ENCODE measurements around the gene MFGE8.

The MFGE8 gene

DNA sequence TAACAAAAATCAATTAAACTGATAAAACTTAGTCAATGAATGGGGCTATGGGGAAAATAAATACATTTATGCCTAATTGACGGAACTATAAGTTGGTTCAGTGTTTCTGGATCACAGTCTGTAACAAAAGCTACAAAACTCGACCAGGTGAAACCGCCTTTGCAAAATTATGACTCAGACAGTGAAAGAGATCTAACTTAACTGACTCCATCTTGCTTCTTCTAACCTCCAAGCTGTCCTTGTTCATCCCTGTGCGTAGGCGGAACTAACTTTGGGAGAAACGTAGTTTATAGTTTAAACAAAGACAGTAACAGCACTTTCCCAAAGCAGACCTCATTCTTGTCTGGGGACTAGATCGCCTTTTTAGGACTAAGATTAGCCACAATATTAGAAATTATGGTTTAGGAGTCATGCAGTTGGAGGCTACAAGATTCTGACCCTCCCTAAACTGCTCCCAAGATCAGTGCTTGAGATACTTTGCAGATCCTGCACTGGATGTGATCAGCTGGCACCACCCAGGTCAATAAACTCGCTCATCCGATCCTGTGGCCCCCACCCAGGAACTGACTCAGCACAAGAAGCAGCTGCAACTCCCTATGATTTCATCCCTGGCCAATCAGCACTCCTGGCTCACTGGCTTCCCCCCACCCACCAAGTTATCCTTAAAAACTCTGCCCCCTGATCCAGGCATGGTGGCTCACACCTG lies 7.2 kb upstream of the MFGE8 start:
- DNase-seq (ENCODE audit: low read depth) = no peak

DNA sequence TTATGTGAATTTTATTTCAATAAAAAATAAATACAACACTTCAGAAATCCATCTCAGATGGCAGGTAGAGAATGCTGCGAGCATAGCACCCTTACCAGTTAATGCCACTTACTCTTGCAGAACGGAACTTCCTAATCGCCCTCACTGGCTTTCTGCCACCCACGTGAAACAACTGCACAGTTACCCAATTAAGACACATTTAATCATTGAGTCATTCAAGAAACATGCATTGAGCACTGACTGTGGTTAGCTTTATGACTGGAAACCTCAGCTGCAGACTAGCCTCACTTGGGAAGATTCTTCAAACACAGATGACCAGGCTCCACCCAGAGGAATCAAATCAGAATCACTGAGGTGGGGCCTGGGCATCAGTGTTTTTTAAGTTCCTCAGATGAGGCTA lies 5.6 kb upstream of the MFGE8 start:
- DNase-seq (ENCODE audit: low read depth) = no peak

DNA sequence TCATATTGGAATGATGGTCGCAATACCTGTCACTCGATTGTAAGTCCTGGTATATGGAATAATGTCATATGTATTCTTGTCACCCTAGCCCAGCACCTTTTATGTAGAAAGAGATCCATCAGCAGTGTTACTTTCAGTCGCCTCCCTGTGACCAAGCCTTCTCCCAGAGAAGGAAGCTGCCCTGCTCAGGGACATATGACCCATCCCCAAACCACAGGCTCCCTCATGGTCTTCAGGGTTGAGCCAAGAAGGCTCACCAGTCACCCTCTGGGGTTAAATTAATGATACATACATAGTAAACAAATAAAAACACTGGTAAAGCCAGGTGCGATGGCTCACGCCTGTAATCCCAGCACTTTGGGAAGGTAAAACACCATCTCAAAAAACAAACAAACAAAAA lies 4.6 kb upstream of the MFGE8 start:
- DNase-seq (ENCODE audit: low read depth) = no peak

DNA sequence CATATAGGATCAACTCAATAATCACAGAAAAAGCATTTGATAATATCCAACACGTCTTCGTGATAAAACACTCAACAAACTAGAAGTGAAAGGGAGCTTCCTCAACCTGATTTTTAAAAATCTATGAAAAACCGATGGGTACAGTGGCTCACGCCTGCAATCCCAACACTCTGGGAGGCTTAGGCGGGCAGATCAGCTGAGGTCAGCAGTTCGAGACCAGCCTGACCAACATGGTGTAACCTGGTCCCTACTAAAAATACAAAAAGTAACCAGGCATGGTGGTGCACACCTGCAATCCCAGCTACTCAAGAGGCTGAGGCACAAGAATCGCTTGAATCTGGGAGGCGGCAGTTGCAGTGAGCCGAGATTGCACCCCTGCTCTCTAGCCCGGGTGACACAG lies 2.2 kb upstream of the MFGE8 start:
- DNase-seq (ENCODE audit: low read depth) = no peak

DNA sequence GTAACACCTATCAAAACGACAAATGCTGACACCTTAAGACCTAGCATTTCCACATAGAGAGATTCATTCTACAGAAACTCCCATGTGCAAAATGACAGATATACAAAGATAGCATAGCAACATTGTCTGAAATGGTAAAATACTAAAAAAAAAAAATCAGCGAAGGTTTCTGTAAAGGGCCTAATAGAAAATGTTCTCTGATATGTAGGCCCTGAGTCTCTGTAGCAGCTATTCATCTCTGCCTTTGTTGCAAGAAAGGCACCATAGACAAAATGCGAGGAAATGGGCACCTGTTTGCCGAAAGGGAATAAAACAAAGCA lies 631 bp upstream of the MFGE8 start:
- no peak for DNase-seq (ENCODE audit: low read depth)

DNA sequence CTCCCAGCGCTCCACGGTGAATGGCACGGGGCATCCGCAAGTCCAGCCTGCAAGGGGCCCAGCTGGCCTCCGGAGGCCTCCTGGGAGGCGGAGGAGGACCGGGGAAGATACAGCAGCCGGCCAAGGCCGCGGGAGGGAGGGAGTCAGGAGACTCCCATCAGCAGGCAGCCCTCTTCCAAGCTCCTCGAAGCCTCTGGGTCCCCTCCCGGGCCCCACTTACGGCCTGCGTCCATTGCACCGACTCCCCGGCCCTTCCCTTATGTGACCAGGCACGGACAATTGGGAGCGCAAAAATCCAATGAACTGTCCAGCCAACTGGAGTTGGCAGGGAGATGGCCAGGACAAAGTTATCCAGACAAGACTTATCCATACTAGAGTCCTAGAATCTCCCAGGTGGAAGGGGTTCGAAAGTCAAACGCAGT lies 668 bp downstream of the MFGE8 start:
- DNase-seq (ENCODE audit: low read depth) = no peak

DNA sequence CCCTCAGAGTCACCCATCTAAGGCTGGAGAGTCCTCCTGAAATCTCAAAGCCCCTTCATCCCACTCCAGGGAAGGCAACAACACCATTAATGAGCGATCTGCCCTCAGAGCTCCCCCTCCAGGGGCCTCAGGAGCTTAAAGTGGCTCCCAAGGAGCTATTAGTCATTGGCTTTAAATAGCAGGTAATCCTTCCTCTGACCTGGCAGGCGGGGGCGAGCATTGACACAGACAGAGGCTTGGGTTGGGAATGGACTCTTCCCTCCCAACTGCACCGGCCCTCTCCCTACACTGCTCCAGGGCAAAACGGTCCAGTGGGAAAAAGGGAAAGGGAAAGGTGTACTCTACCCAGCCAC lies 1.4 kb downstream of the MFGE8 start:
- no peak for DNase-seq (ENCODE audit: low read depth)

DNA sequence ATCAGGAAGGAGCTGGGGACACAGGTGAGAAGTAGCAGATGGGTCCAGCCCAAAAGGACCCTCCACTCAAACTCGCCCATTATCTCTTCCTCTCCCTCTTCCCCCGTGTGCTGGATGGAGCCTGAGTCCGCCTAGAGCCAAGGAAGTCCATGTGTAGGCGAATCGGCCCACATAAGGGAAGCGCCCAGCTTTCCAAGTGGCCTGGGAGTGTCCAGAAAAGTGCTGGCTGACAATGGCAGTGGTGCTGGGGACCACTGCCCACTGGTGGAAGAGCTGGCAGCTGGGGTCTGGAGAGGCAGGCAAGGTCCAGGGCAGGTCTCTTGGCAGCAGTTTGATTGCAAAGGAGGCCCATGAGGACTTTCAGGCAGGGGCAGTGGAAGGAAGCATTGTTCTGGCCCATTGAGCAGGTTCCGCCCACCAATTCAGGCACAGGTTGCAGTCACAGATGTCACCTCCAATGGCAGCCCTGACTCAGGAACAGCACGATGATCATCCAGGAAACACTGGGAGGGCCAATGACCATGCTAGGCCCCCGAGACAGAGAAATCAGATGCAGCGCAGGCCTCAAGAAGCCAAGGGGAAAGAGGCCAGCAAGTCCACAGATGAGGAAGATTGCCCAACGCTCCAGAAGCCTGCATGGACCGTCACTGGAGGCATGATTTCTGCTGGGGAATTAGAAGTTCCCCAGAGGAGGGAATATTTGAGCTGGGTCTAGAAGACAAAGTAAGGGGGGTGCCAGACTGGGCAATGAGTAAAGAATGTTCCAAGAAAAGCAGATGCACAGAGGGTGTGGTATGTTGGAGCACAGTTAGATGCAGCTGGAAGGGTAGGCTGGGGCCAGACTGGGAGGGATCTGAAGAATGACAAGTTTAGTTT lies 3.0 kb downstream of the MFGE8 start:
- DNase-seq (ENCODE audit: low read depth) = no peak

DNA sequence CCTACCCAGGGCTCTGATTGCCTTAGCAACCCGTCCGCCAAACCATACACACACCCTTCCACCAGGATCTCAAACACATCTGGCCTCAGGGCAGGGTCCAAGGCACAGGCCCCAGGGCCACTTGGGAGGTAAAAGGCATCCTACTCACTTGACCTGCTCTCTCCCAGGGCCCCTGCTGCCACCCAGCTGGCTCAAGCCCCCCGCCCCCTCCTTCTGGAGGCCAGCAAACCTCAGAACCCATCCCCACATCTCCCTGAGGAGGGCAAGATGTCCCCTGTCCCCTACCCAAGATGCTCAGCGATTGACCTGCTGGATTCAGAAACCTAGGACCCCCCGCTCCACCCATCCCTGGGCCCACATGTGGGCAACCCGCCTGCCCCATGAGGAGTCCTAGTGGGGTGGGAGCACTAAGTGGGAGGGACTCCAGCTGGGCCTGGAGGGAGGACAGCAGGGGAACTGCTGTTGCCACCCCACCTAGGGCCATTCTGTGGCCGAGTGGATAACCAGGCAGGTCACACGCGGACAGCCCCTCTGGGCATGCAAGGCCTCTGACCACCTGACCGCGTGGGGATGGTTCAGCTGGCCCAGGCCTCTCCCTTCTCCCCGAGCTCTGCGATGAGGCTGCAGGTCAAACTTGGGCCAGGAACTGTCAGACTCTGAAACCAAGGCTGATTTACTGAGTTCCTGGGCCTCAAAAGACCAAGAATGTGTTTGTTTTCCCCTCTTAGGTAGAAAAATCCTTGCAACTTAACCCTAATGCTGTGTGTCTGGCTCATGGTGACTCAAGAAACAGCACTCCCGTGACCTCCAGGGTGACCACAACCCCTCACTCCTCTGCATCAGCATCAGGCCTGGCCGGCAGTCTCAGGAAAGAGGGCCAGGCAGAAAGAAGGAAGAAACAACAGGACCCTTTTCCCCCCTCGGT lies 4.2 kb downstream of the MFGE8 start:
- no peak for DNase-seq (ENCODE audit: low read depth)

DNA sequence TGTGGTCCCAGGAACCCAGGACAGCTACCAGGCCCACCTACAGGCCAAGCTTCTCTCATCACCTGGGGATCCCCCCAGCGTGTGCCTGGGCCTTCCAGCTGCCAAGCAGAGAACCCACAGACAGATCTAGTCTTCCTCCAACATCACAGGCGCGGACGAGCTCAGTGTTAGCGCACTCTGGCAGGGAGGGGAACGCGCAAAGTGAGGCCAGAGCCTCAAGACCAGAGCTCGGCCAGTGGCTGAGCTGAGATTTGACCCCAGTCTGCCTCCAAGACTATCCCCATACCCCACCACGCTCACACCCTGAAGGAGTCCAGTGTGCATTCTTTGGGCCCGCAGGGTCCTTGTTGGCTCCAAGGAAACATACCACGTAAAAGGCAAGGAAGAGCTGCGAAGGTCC lies 5.1 kb downstream of the MFGE8 start:
- no peak for DNase-seq (ENCODE audit: low read depth)

DNA sequence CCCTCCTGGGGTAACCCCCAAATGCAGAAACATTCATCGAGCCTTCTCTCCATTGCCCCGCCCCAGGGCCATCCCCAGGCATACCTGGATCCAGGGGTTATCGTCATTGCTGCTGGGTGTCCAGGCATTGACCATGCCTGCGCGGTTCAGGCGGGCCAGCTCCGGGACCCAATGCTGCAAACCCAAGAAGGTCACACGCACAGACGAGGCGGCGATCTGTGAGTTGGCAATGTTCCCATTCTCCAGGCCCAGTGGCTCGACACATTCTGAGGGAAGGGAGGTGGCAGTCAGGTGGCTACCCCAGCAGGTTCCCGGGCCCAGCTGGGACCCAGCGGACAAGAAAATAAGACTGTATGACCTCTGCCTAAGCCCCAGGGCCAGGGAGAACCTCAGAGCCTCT lies 6.1 kb downstream of the MFGE8 start:
- DNase-seq (ENCODE audit: low read depth) = no peak

DNA sequence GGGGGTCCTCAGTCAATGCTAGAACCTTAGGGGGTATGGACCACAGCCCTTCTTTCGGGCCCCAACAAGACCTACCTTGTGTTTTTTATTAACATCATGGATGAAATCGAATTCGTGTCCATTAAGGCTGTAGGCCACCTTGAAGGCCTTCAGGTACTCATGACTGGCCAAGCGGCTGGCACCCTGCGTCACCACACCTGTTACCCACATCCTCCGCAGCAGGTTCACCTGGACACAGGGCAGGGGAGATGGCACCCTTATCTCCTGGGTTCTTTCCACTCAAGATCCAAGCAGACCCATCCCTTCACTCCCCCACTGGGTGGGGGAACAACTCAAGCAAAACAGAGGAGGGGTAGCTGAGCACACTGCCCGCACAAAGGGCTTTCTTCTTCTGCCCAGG lies 6.6 kb downstream of the MFGE8 start:
- no peak for DNase-seq (ENCODE audit: low read depth)

DNA sequence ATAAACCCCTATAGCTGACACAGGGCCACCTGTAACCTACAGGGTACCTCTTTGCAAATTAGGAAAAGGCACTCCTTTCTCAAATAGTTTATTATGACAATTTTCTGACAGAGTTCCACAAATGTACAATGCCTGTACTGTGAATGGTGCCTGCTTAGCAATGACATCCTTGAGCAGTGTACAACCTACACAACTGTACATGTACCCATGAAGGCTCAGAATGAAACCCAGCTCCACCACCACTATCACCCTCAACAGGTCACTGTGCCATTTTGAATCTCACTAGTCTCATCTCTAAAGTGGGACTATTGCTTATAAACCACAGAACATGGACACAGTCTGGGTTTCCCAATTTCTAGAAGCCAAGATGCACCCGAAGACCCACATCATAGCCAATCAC lies 7.0 kb downstream of the MFGE8 start:
- DNase-seq (ENCODE audit: low read depth) = no peak

DNA sequence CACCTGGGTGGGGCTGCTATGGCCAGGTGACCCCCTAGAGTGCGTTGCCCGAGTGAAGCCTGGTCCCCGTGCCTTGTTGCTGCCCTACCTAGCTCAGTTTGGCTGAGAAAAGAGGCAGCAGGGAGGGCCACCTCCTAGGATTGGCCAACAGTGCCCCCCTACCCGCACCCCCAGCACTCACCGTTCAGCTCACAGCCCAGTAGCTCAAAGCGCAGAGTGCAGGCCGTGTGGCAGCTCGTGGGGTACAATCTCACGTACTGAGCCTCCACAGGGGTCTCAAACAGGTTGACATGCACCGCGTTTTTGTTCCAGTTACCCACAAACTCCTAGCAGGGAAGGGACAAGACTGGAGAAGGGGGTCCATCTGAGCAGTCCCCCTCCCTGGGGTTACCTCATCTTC lies 7.6 kb downstream of the MFGE8 start:
- DNase-seq (ENCODE audit: low read depth) = no peak

DNA sequence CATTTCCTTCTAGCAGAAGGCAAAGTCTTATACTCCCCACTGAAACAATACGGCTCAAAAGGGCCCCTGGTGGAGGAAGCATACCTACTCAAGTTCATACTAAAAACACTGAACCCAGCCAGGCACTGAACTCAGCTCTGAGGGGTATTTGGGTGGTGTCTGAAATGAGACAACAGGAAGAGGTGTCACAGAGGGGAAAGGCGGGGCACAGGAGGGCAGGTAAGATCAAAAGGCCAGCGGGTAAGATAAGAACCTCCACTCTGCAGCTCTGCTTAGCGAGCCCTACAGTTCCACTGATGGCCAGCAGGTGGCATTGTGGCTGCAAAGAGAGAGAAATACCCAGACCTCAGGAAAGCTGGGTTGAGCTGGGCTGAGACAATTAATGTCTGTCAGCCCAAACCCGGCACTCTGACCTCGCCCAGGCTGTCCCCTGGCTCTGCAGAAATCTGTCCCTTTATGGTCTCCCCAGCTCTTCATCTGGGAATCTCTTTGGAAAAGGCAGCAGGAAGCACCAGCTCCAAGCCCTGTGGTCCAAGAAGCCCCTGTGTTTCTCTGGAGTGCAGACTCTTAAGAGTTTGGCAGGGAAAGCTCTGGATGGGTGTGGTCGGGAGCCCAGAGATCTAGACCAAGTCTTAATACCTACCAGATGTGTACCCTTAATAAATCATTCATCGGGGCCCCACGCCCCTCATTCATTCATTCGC lies 8.4 kb downstream of the MFGE8 start:
- DNase-seq (ENCODE audit: low read depth) = peak; percentile 89

DNA sequence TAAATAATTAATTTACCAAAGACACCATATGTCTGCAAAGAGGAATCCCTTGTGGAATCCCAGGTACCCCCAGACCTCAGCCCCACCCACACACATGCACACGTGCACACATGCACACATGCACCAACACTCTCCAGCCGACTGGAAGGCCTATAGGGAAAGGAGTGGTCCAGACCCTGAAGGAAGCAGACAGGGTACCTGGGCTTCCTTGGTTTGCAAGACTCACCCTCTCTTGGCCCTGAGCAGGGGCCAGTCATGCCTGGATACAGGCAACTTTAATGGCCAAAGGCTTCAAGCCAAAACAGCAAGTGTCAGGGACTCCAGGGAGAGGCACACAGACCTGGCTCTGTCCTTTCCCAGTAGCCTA lies 8.9 kb downstream of the MFGE8 start:
- no peak for DNase-seq (ENCODE audit: low read depth)

DNA sequence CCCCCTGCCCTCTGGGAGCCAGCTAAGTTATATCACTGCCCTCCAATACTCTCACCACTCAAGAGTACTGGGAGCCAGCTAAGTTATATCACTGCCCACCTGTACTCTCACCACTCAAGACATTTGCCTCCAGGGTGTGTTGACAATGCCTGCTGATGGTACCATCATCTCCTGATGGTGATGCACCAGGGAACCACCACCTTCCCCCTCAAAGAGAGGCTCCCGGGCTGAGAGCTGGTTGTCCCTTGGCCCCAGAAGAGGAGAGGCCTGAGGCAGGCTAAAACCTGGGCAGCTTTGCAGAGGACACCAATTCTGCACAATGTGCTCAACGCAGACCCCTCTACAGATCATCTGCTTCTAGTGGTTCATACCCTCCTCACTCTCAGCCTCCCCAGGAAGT lies 10.3 kb downstream of the MFGE8 start:
- DNase-seq (ENCODE audit: low read depth) = no peak

DNA sequence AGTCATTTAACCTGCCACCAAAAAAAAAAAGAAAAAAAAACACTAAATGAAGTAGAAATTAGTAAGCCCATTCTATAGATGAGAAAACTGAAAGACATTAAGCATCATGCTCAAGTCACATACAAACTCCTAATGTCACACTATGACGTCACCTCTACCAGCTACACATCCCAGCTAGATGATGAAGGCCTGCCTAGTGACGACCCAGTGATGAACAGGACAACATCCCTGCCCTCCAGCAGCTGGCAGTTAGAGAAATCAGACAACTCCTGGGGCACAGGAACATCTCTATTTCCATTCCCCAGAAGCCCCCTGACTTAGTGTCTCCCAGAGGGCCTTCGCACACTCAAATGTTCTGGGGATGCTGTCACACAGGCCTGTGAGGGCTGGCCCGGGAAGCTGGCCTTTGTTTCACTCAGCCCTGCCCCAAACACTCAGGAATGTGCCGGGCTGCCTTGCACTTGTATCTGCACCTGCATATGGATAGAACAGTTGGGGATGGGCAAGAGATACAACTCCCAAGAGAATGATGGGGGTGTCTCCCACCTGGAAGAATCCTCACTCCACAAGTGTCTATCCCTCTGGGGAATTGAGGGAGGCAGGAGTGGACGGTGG lies 10.9 kb downstream of the MFGE8 start:
- no peak for DNase-seq (ENCODE audit: low read depth)

DNA sequence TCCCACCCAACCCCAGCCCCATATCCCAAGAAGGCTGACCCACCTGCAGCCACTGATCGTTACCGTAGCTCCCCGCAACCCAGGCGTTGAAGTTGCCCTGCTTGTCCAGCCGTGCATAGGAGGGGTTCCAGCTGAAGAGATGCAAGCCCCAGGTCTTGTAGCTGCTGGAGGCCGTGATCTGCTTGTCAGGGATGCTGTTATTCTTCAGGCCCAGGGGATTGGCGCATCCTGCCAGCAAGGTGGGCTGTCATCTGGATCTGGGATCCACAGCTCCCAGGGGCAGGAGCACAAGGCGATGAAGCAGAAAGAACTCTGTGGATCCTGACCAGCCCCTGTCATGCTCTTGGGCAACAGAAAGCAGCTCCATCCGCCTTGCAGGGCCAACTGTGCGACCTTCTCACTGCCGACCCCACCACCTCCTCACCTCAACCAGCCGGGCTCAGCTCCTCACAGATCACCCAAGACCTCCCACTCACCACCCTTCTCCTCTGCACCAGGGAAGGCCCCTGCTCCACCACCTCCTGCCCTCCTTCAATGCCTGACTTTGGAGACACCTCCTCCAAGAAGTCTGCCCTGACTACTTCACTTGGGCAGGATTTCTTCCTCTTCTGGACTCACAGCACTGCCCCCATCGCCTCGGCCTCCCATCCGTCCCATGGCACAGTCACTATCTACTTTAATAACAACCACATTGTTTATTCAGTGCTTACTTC lies 11.5 kb downstream of the MFGE8 start:
- no peak for DNase-seq (ENCODE audit: low read depth)

DNA sequence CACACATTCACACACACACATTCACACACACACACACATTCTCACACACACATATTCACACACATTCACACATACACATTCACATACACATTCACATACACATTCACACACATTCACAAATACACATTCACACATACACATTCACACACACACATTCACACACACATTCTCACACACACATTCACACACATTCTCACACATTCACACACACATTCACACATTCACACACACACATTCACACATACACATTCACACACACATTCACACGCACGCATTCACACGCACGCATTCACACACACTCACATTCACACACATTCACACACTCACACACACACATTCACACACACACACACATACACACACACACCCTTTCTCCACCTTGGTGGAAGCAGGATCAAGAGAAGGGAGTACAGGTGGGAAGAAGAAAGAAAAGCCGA lies 12.2 kb downstream of the MFGE8 start:
- no peak for DNase-seq (ENCODE audit: low read depth)

DNA sequence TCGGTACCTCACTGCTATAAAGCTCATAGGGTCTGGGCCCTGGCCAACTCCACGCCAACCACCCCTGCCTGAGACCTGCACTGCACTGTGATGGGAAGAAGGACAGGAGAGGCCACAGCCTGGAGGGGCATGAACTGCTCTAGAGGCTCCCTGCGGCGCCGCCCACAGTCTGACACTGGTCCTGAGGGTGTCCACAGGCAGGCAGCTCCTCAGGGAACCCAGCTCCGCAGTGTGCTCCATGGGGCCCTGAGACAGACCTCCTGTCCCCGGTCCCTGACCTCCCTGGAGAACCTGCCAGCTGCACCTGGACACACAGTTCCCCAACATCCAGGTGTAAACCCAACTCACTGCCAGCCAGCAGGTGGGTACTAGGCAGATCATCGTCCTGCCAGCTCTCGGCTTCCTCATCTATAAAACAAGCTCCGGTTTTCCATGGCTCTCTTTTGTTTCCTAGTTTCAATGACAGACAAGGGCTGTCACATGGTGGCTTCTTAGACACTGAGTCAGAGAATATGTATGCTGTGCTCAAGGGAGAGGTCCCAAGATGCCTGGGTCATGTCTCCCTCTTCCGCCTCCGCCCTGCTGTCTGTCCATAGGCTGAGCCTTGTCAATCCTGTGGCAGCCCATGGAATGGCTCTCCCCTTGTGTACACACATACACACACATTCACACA lies 12.7 kb downstream of the MFGE8 start:
- no peak for DNase-seq (ENCODE audit: low read depth)

Measured in activated T-helper 1 cell treated with Interleukin-2 at 50 U/mL for 16 hours (primary cell).